ENCODE data around the gene STK40.

The STK40 gene

DNA sequence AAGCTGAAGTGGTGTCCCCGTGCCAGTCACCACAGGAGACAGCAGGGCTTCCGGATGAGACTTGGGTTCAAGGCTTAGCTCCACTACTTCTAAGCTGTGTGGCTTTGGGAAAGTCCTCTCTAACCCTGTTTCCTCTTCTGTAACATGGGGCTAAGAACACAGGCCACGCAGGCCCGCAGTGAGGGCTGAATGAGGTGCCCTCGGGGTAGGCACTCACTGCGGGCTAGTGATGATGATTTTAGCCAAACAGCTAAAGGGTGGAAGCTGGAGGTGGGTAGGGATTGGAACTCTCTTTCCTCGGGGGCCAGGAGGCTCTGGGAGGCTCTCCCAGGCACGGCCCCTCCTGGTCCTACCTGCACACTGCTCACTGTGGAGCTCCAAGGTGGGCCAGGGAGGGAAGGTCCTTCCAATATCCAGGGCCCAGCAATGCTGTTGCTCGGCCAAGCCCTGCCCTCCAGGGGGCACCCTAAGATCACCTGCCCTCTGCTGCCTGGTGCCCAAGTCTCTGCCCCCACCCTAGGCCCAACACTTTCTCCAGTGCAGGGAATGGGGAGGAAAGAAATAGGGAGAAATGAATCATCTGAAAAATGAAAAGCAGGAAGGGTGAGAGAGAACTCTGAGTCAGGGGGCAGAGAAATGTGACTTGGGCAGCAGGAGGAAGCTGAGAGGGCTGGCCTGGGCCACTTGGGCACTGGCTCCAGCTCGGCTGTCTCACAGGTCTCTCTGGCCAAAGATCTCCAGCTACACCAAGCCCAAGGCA lies 43.1 kb downstream of the STK40 start:
- Histone ChIP-seq H4K20me1 (ENCODE audit: insufficient read depth, low read length) (peaks cover 6% of the 10 kb centered on the region; the same call in 1 of the 2 replicates), H3K27me3 (ENCODE audit: insufficient read depth, low read length, poor library complexity) (no peaks in the 10 kb centered on the region), H3K79me2 (ENCODE audit: insufficient read depth, low read length) (no peaks in the 10 kb centered on the region), H3K4me2 (ENCODE audit: insufficient read depth, low read length) (no peak overlapping the region), H3K27ac (ENCODE audit: low read length) (no peak overlapping the region), H3K9me3 (ENCODE audit: insufficient read depth, low read length, severe bottlenecking) (no peaks in the 10 kb centered on the region), H2AFZ (ENCODE audit: low read depth, low read length) (no peak overlapping the region), H3K9ac (ENCODE audit: low read depth, low read length) (no peak overlapping the region), H3K4me3 (ENCODE audit: low read depth in 1 of 2, low read length in 2 of 2) (no peak overlapping the region), H3K4me1 (ENCODE audit: insufficient read depth, low read length) (no peaks in the 10 kb centered on the region), H3K36me3 (ENCODE audit: insufficient read depth, low read length) (peaks cover 40% of the 10 kb centered on the region)
- peak; percentile 49 for DNase-seq
- TF ChIP-seq, protein P1, sequence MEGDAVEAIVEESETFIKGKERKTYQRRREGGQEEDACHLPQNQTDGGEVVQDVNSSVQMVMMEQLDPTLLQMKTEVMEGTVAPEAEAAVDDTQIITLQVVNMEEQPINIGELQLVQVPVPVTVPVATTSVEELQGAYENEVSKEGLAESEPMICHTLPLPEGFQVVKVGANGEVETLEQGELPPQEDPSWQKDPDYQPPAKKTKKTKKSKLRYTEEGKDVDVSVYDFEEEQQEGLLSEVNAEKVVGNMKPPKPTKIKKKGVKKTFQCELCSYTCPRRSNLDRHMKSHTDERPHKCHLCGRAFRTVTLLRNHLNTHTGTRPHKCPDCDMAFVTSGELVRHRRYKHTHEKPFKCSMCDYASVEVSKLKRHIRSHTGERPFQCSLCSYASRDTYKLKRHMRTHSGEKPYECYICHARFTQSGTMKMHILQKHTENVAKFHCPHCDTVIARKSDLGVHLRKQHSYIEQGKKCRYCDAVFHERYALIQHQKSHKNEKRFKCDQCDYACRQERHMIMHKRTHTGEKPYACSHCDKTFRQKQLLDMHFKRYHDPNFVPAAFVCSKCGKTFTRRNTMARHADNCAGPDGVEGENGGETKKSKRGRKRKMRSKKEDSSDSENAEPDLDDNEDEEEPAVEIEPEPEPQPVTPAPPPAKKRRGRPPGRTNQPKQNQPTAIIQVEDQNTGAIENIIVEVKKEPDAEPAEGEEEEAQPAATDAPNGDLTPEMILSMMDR (IDR thresholded peaks at IDR 0.05; ENCODE audit: borderline replicate concordance, extremely low read depth, low read length, poor library complexity, severe bottlenecking): peak; percentile 78
- TF ChIP-seq EZH2 (IDR thresholded peaks at IDR 0.05; ENCODE audit: borderline replicate concordance, low read depth, low read length, severe bottlenecking): no peak
- ATAC-seq (ENCODE audit: insufficient read depth, low read depth): peak; percentile 73

DNA sequence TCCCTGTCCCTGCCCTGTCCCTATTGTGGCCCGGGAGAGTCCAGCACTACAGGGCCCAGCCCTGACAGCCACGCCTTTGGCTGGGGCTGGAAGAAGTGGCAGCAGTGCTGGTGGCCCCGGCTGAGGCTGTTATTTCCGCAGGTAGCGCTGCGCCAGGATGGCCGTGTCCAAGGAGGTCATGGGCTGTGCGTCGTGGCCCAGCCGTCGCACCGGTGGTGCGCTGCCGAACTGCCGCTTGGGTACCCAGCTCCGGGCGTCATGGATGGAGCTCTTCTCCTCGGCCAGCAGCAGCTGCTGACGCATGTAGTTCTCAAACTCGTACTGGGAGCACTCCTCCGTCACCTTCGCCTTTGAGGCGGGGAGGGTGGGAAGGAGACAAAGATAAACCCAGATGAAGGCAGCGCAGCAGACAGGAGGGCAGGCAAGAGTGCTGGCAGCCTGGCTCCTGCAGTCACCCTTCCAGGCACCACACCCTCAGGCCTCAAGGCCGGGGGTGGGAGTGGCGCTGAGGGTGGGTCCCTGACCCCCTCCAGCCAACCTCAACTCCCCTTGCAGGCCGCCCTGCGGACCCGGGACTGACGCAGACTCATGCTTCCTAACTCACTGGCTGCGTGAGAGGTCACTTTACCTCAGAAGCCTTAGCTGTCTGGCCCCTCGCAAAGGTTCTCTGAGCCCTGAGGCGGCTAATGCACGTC lies 44.0 kb downstream of the STK40 start:
- DNase-seq (no peak), ATAC-seq (ENCODE audit: insufficient read depth, low read depth) (no peak)
- no peaks in the 10 kb centered on the region for H3K27me3 ChIP-seq (ENCODE audit: insufficient read depth, low read length, poor library complexity)
- H3K4me3 ChIP-seq (ENCODE audit: low read depth in 1 of 2, low read length in 2 of 2): no peak overlapping the region
- H4K20me1 ChIP-seq (ENCODE audit: insufficient read depth, low read length): peaks cover 6% of the 10 kb centered on the region; the same call in 1 of the 2 replicates
- TF ChIP-seq, protein P1 (IDR thresholded peaks at IDR 0.05; ENCODE audit: borderline replicate concordance, extremely low read depth, low read length, poor library complexity, severe bottlenecking): no peak
- no peak for TF ChIP-seq EZH2 (IDR thresholded peaks at IDR 0.05; ENCODE audit: borderline replicate concordance, low read depth, low read length, severe bottlenecking)
- H2AFZ ChIP-seq (ENCODE audit: low read depth, low read length): no peak overlapping the region
- H3K4me1 ChIP-seq (ENCODE audit: insufficient read depth, low read length): no peaks in the 10 kb centered on the region
- no peak overlapping the region for H3K4me2 ChIP-seq (ENCODE audit: insufficient read depth, low read length)
- no peaks in the 10 kb centered on the region for H3K9me3 ChIP-seq (ENCODE audit: insufficient read depth, low read length, severe bottlenecking)
- H3K9ac ChIP-seq (ENCODE audit: low read depth, low read length): no peak overlapping the region
- H3K36me3 ChIP-seq (ENCODE audit: insufficient read depth, low read length): peaks cover 34% of the 10 kb centered on the region
- H3K79me2 ChIP-seq (ENCODE audit: insufficient read depth, low read length): no peaks in the 10 kb centered on the region
- H3K27ac ChIP-seq (ENCODE audit: low read length): no peak overlapping the region

DNA sequence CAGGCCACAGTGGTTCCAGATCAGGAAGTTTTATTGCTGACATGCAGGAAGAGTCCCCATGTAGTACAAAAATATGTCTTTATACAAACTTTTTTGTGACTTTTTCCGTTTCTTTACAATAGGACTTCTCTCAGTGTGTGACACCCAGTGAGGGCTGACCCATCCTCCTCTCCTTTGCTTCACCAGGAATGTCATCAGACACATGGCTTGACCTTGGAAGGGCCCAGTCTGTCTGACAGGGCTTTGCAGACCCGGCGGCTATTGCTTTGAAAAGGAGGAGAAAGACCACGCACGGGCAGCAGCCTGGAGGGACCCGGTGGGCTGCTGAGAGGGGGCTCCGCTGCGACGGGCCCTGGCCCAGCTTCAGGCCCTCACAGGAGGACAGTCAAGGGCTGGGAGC lies 46.1 kb downstream of the STK40 start:
- Histone ChIP-seq H3K79me2 (ENCODE audit: insufficient read depth, low read length) (no peaks in the 10 kb centered on the region), H2AFZ (ENCODE audit: low read depth, low read length) (no peak overlapping the region), H4K20me1 (ENCODE audit: insufficient read depth, low read length) (peaks cover 6% of the 10 kb centered on the region; the same call in 1 of the 2 replicates), H3K4me1 (ENCODE audit: insufficient read depth, low read length) (no peaks in the 10 kb centered on the region), H3K27me3 (ENCODE audit: insufficient read depth, low read length, poor library complexity) (no peaks in the 10 kb centered on the region), H3K4me3 (ENCODE audit: low read depth in 1 of 2, low read length in 2 of 2) (no peak overlapping the region), H3K36me3 (ENCODE audit: insufficient read depth, low read length) (peaks cover 19% of the 10 kb centered on the region), H3K9ac (ENCODE audit: low read depth, low read length) (no peak overlapping the region), H3K4me2 (ENCODE audit: insufficient read depth, low read length) (no peak overlapping the region), H3K9me3 (ENCODE audit: insufficient read depth, low read length, severe bottlenecking) (no peaks in the 10 kb centered on the region), H3K27ac (ENCODE audit: low read length) (no peak overlapping the region)
- no peak for TF ChIP-seq EZH2 (IDR thresholded peaks at IDR 0.05; ENCODE audit: borderline replicate concordance, low read depth, low read length, severe bottlenecking)
- TF ChIP-seq, protein P1 (IDR thresholded peaks at IDR 0.05; ENCODE audit: borderline replicate concordance, extremely low read depth, low read length, poor library complexity, severe bottlenecking): no peak
- DNase-seq (no peak), ATAC-seq (ENCODE audit: insufficient read depth, low read depth) (no peak)
